ENCODE measurements around the gene MYO9B.

The MYO9B gene

DNA sequence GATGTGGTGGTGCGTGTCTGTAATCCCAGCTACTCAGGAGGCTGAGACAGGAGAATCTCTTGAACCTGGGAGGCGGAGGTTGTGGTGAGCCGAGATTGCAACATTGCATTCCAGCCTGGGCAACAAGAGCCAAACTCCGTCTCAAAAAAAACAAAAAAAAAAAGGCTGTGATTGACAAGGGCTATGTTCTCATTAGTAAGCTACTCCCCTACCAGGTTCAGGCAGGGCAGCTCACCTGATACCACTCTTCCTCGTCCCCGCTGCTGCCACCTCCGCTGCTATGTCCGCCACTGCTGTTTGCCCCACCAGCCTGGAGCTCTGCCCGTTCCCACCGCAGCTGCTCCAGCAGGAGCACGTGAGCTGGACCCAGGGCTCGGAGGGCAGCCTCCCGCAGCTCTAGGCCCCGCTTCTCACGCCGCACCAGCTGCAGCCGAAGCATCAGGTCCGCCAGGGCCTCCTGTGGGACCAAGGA is 179.6 kb downstream of the MYO9B start:
- H3K4me3 ChIP-seq (ENCODE audit: low read length): no peak overlapping the region
- DNase-seq (ENCODE audit: low read depth): no peak
- no peak for TF ChIP-seq CTCF (conservative IDR thresholded peaks at IDR 0.05; ENCODE audit: low read length)

- TF ChIP-seq CTCF (conservative IDR thresholded peaks at IDR 0.05; ENCODE audit: low read length): no peak
- H3K4me3 ChIP-seq (ENCODE audit: low read length): no peak overlapping the region
- DNase-seq (ENCODE audit: low read depth): no peak
Observed at GRCh38 chr19:17256130-17256529, 180.6 kb downstream of the MYO9B start.

GRCh38 chr19:17259118-17259780 is 183.7 kb downstream of the MYO9B start:
- no peak for DNase-seq (ENCODE audit: low read depth)
- H3K4me3 ChIP-seq (ENCODE audit: low read length): no peak overlapping the region
- no peak for TF ChIP-seq CTCF (conservative IDR thresholded peaks at IDR 0.05; ENCODE audit: low read length)

- TF ChIP-seq CTCF (conservative IDR thresholded peaks at IDR 0.05; ENCODE audit: low read length): no peak
- no peak for DNase-seq (ENCODE audit: low read depth)
- H3K4me3 ChIP-seq (ENCODE audit: low read length): no peak overlapping the region
Observed at GRCh38 chr19:17259934-17260333, 184.4 kb downstream of the MYO9B start.

DNA sequence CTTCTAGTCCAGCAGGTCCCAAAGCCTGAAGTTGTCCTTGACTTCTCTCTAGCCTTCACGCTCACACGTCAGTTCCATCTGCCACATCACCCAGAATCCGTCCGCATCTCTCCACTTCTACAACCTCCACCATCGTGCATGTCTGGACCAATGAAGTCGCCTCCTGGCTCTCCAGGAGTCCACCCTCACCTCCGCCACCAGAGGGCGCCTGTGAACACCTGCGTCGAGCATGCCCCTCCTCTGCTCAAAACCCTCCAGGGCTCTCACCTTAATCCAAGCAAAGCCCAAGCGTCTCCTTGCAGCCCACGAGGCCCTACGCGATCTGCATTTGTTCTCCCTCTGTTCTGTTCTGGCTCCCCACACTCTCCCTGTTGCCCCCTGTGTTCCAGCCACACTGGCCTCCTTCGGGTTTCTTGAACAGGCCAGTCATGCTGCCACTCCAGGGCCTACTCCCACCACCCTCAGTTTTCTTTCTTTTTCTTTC is 185.3 kb downstream of the MYO9B start:
- peak; percentile 68 for DNase-seq (ENCODE audit: low read depth)
- TF ChIP-seq CTCF (conservative IDR thresholded peaks at IDR 0.05; ENCODE audit: low read length): peak; percentile 90
- H3K4me3 ChIP-seq (ENCODE audit: low read length): no peak overlapping the region

DNA sequence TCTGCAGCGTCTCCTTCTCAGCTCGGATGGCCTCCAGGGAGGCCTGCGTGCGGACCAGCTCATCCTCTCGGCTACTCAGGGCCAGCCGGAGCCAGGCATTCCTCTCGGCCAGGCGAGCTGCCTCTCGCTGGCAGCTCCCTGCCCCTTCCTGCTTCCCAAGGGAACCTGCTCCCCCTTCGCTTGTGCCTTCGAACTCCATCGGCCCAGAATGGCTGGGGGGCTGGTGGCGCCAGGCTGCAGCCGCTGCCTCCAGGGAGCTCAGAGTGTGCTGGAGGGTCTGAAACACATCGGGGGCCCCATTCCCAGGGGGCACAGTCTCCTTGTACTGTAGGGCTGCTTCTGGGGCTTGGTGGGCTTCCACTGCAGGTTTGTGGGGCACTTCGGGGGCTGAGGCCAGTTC is 187.0 kb downstream of the MYO9B start:
- no peak overlapping the region for H3K4me3 ChIP-seq (ENCODE audit: low read length)

More for the DNA sequence above, 187.0 kb downstream of the MYO9B start:
- no peak for TF ChIP-seq CTCF (conservative IDR thresholded peaks at IDR 0.05; ENCODE audit: low read length)
- no peak for DNase-seq (ENCODE audit: low read depth)

All from AG10803 (cell line).